Neural cell (in vitro differentiated cells): ENCODE results near the gene UBE2Q1. TPM values are rescaled to one million over a fixed set of nuclear protein-coding genes. Genes with fewer than 3 reads are reported as not detected.

Experiments
- H2AFZ ChIP-seq: fragments of 200-600, 300-800 bp; sonication (generic), shearing (Covaris generic); 2 replicates; pipeline ENCODE4 v1.6.0; 2014; ENCODE audit warnings: low read depth, mild to moderate bottlenecking, antibody characterized with exemption, low read length, moderate library complexity
- H3F3A ChIP-seq: fragments of 200-600 bp; shearing (Covaris generic); 2 replicates; pipeline ENCODE4 v1.6.1; 2016; ENCODE audit warnings: mild to moderate bottlenecking, moderate library complexity, mixed read lengths, antibody characterized with exemption, low read length; ENCODE audit not compliant: insufficient read depth, poor library complexity, severe bottlenecking
- H3K27ac ChIP-seq: fragments of 200-600, 300-800 bp; sonication (generic), shearing (Covaris generic); 2 replicates; pipeline ENCODE4 v1.5.1; 2014; ENCODE audit warnings: mild to moderate bottlenecking, low read length, moderate library complexity
- H3K27me3 ChIP-seq: fragments of 300-800, 200-600 bp; sonication (generic), shearing (Covaris generic); 2 replicates; pipeline ENCODE4 v1.6.0; 2014; ENCODE audit warnings: mild to moderate bottlenecking, low read depth, low read length, moderate library complexity; ENCODE audit not compliant: insufficient read depth
- H3K36me3 ChIP-seq: fragments of 300-800, 200-600 bp; sonication (generic), shearing (Covaris generic); 2 replicates; pipeline ENCODE4 v1.5.1; 2014; ENCODE audit warnings: mild to moderate bottlenecking, antibody characterized with exemption, low read length, moderate library complexity; ENCODE audit not compliant: insufficient read depth
- H3K4me2 ChIP-seq: fragments of 300-800, 200-600 bp; sonication (generic), shearing (Covaris generic); 2 replicates; pipeline ENCODE4 v1.6.0; 2014; ENCODE audit warnings: mild to moderate bottlenecking, low read length
- H3K4me3 ChIP-seq: fragments of 300-800, 200-600 bp; sonication (generic), shearing (Covaris generic); 2 replicates; pipeline ENCODE4 v1.5.1; 2014; ENCODE audit warnings: mild to moderate bottlenecking, low read length, moderate library complexity
- H3K79me2 ChIP-seq: fragments of 200-600 bp; shearing (Covaris generic); replicated peaks from 2 replicates; pipeline ENCODE4 v1.6.0; 2014; ENCODE audit warnings: mild to moderate bottlenecking, low read length, moderate library complexity; ENCODE audit not compliant: insufficient read depth
- H3K9ac ChIP-seq: fragments of 300-800, 200-600 bp; sonication (generic), shearing (Covaris generic); 2 replicates; pipeline ENCODE4 v1.6.1; 2016; ENCODE audit warnings: mild to moderate bottlenecking, low read length, mixed read lengths
- H3K9me2 ChIP-seq: fragments of 200-600 bp; shearing (Covaris generic); 2 replicates; pipeline ENCODE4 v1.6.1; 2016; ENCODE audit warnings: mild to moderate bottlenecking, low read length, mixed read lengths; ENCODE audit not compliant: insufficient read depth
- H3K9me3 ChIP-seq: fragments of 200-600, 300-800 bp; sonication (generic), shearing (Covaris generic); 2 replicates; pipeline ENCODE4 v1.6.1; 2016; ENCODE audit warnings: mild to moderate bottlenecking, mixed run types, low read length, moderate library complexity, mixed read lengths
- H4K20me1 ChIP-seq: fragments of 200-600 bp; shearing (Covaris generic); 2 replicates; pipeline ENCODE4 v1.6.1; 2016; ENCODE audit warnings: mild to moderate bottlenecking, mixed run types; ENCODE audit not compliant: insufficient read depth
- EP300 ChIP-seq: fragments of 450-650 bp; conservative IDR thresholded peaks from 2 replicates; pipeline ENCODE4 v1.6.1; 2014; ENCODE audit warnings: antibody characterized with exemption, mild to moderate bottlenecking, moderate library complexity; ENCODE audit not compliant: poor library complexity, severe bottlenecking
- EZH2 ChIP-seq: fragments of 200-600, 300-800 bp; shearing (Covaris generic), sonication (generic); IDR thresholded peaks from 2 replicates; pipeline ENCODE4 v1.6.1; 2014; ENCODE audit warnings: antibody characterized with exemption, low read length, borderline replicate concordance, mild to moderate bottlenecking; ENCODE audit not compliant: insufficient read depth, poor library complexity, severe bottlenecking
- MXI1 ChIP-seq: fragments of 450-650 bp; conservative IDR thresholded peaks from 2 replicates; pipeline ENCODE4 v1.6.1; 2014; ENCODE audit warnings: antibody characterized with exemption, mild to moderate bottlenecking; ENCODE audit not compliant: poor library complexity, severe bottlenecking
- POLR2AphosphoS5 ChIP-seq: IDR thresholded peaks from 2 replicates; pipeline ENCODE4 v1.6.1; 2012
- RAD21 ChIP-seq: fragments of 450-650 bp; conservative IDR thresholded peaks from 2 replicates; pipeline ENCODE4 v1.6.1; 2014; ENCODE audit warnings: antibody characterized with exemption, mild to moderate bottlenecking, moderate library complexity
- SMC3 ChIP-seq: fragments of 450-650 bp; conservative IDR thresholded peaks from 2 replicates; pipeline ENCODE4 v1.6.1; 2014; ENCODE audit warnings: antibody characterized with exemption, mild to moderate bottlenecking, moderate library complexity; ENCODE audit not compliant: poor library complexity
- TAF1 ChIP-seq: IDR thresholded peaks from 2 replicates; pipeline ENCODE4 v1.6.1; 2012; ENCODE audit warnings: low read depth
- polyA plus RNA-seq: library from polyadenylated mRNA; depleted of rRNA; stranded (reverse); fragments of >200 nt; gene quantifications from 2 replicates; pipeline ENCODE4 v1.2.3, GENCODE V29; 2014
- TF ChIP-seq, protein P1 (sequence below): IDR thresholded peaks from 2 replicates; pipeline ENCODE4 v1.6.1; 2012; ENCODE audit warnings: borderline replicate concordance
- TF ChIP-seq, protein P2 (sequence below): fragments of 450-650 bp; IDR thresholded peaks from 2 replicates; pipeline ENCODE4 v1.5.1; 2014; ENCODE audit warnings: antibody characterized with exemption, mild to moderate bottlenecking, moderate library complexity; ENCODE audit not compliant: poor library complexity, severe bottlenecking

UBE2Q1 gene
- polyA plus RNA-seq, 1 donor from 2014 or later = 103 TPM

DNA sequence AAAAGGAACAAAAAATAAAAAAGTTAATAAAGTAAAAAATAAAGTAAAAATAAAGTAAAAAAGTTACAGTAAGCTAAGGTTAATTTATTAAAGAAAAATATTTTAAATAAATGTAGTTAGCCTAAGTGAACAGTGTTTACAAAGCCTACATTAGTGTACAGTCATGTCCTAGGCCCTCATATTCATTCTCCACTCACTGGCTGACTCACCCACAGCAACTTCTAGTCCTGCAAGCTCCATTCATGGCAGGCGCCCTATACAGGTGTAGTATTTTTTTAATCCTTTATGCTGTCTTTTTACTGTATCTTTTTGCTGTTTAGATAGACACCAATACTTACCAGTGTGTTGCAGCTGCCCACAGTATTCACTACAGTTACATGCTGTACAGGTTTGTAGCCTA, 37.2 kb upstream of the UBE2Q1 start:
- H3K4me2 ChIP-seq = no peak overlapping the region
- H2AFZ ChIP-seq = no peak overlapping the region
- peaks cover 1% of the 10 kb centered on the region for H3K79me2 ChIP-seq
- TF ChIP-seq TAF1 (no peak), POLR2AphosphoS5 (no peak), SMC3 (no peak), RAD21 (no peak), EZH2 (no peak), EP300 (no peak), MXI1 (no peak)
- TF ChIP-seq, protein P1, sequence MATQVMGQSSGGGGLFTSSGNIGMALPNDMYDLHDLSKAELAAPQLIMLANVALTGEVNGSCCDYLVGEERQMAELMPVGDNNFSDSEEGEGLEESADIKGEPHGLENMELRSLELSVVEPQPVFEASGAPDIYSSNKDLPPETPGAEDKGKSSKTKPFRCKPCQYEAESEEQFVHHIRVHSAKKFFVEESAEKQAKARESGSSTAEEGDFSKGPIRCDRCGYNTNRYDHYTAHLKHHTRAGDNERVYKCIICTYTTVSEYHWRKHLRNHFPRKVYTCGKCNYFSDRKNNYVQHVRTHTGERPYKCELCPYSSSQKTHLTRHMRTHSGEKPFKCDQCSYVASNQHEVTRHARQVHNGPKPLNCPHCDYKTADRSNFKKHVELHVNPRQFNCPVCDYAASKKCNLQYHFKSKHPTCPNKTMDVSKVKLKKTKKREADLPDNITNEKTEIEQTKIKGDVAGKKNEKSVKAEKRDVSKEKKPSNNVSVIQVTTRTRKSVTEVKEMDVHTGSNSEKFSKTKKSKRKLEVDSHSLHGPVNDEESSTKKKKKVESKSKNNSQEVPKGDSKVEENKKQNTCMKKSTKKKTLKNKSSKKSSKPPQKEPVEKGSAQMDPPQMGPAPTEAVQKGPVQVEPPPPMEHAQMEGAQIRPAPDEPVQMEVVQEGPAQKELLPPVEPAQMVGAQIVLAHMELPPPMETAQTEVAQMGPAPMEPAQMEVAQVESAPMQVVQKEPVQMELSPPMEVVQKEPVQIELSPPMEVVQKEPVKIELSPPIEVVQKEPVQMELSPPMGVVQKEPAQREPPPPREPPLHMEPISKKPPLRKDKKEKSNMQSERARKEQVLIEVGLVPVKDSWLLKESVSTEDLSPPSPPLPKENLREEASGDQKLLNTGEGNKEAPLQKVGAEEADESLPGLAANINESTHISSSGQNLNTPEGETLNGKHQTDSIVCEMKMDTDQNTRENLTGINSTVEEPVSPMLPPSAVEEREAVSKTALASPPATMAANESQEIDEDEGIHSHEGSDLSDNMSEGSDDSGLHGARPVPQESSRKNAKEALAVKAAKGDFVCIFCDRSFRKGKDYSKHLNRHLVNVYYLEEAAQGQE = no peak
- TF ChIP-seq, protein P2, sequence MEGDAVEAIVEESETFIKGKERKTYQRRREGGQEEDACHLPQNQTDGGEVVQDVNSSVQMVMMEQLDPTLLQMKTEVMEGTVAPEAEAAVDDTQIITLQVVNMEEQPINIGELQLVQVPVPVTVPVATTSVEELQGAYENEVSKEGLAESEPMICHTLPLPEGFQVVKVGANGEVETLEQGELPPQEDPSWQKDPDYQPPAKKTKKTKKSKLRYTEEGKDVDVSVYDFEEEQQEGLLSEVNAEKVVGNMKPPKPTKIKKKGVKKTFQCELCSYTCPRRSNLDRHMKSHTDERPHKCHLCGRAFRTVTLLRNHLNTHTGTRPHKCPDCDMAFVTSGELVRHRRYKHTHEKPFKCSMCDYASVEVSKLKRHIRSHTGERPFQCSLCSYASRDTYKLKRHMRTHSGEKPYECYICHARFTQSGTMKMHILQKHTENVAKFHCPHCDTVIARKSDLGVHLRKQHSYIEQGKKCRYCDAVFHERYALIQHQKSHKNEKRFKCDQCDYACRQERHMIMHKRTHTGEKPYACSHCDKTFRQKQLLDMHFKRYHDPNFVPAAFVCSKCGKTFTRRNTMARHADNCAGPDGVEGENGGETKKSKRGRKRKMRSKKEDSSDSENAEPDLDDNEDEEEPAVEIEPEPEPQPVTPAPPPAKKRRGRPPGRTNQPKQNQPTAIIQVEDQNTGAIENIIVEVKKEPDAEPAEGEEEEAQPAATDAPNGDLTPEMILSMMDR = no peak
- H3K9me2 ChIP-seq = no peaks in the 10 kb centered on the region
- H3K9me3 ChIP-seq = no peaks in the 10 kb centered on the region
- H3K4me3 ChIP-seq = no peak overlapping the region
- H4K20me1 ChIP-seq = no peaks in the 10 kb centered on the region
- H3K36me3 ChIP-seq = peaks cover 6% of the 10 kb centered on the region
- no peak overlapping the region for H3K27ac ChIP-seq
- no peaks in the 10 kb centered on the region for H3K27me3 ChIP-seq
- H3F3A ChIP-seq = no peaks in the 10 kb centered on the region
- no peak overlapping the region for H3K9ac ChIP-seq

DNA sequence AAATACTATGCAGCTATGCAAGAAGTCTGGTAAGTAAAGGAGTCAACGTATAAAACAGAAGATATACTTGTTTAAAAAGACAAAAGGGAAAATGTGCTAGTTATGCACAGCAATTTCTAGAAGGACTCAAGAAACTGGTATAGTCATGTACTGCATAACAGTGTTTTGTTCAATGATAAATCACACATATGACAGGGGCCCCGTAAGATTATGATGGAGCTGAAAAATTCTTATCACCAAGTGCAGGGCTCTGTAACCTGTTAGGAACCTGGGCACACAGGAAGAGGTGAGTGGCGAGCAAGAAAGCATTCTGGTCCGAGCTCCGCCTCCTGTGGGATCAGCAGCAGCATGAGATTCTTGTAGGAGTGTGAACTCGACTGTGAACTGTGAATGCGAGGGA, 36.3 kb upstream of the UBE2Q1 start:
- Histone ChIP-seq H4K20me1 (no peaks in the 10 kb centered on the region), H3K9me2 (no peaks in the 10 kb centered on the region), H3F3A (no peaks in the 10 kb centered on the region), H3K79me2 (no peaks in the 10 kb centered on the region), H2AFZ (no peak overlapping the region), H3K27me3 (no peaks in the 10 kb centered on the region), H3K36me3 (peaks cover 6% of the 10 kb centered on the region), H3K9ac (no peak overlapping the region), H3K9me3 (no peaks in the 10 kb centered on the region), H3K27ac (no peak overlapping the region), H3K4me2 (no peak overlapping the region), H3K4me3 (no peak overlapping the region)
- TF ChIP-seq EZH2 (no peak), SMC3 (no peak), MXI1 (no peak), TAF1 (no peak), EP300 (no peak), RAD21 (no peak), POLR2AphosphoS5 (no peak)
- TF ChIP-seq, protein P1 = no peak
